Measurements from ENCODE around the gene NFIA. TPM values are rescaled to one million over a fixed set of nuclear protein-coding genes. Genes with fewer than 3 reads are reported as not detected.

The NFIA gene
- polyA plus RNA-seq, 1 donor (not counting 4 experiments of a cell fraction or from before 2014, with no cell fraction given) = 14.7 TPM

- H3K9me3 ChIP-seq (ENCODE audit: control insufficient read depth, low read depth, low read length) = no peaks in the 10 kb centered on the region
- H2AFZ ChIP-seq (ENCODE audit: control insufficient read depth, low read length) = no peak overlapping the region
- TF ChIP-seq EZH2 (IDR thresholded peaks at IDR 0.05; ENCODE audit: low read length) (no peak), CTCF (optimal IDR thresholded peaks at IDR 0.05 in 1 of 3, IDR thresholded peaks at IDR 0.05 in 1 of 3, conservative IDR thresholded peaks at IDR 0.05 in 1 of 3; ENCODE audit: extremely low read depth in 1 of 3, insufficient read depth in 2 of 3, low read length in 3 of 3) (no peak)
- H3K4me3 ChIP-seq (ENCODE audit: control insufficient read depth in 2 of 3, extremely low read depth in 1 of 3, insufficient read depth in 2 of 3, low read depth in 1 of 3, low read length in 3 of 3) = no peak overlapping the region
- FAIRE-seq = no peak
- no peaks in the 10 kb centered on the region for H4K20me1 ChIP-seq (ENCODE audit: control insufficient read depth, extremely low read depth, insufficient read depth, low read length)
- peak overlapping the region; percentile 62 for H3K27ac ChIP-seq (ENCODE audit: control insufficient read depth, insufficient read depth, low read length)
- no peaks in the 10 kb centered on the region for H3K27me3 ChIP-seq (ENCODE audit: control insufficient read depth, extremely low read depth, insufficient read depth, low read length)
- H3K9me1 ChIP-seq (ENCODE audit: control insufficient read depth, extremely low read depth, insufficient read depth, low read length) = no peaks in the 10 kb centered on the region
- peak overlapping the region; percentile 48 for H3K9ac ChIP-seq (ENCODE audit: control insufficient read depth, extremely low read depth, insufficient read depth, low read length)
- peaks cover 0 to 1% of the 10 kb centered on the region in 2 experiments for H3K36me3 ChIP-seq (ENCODE audit: control insufficient read depth in 2 of 2, extremely low read depth in 1 of 2, insufficient read depth in 2 of 2, low read length in 2 of 2)
- dilution Hi-C loops (cut with MboI; ENCODE audit: extremely low pct_ligation_motif_present, low sequenced_read_pairs) = no loop called here
- peak overlapping the region; percentile 60 for H3K4me2 ChIP-seq (ENCODE audit: control insufficient read depth, extremely low read depth, insufficient read depth, low read depth, low read length)
- H3K4me1 ChIP-seq (ENCODE audit: control insufficient read depth, extremely low read depth, insufficient read depth, low read length) = peaks cover 37% of the 10 kb centered on the region
- no peak for DNase-seq (ENCODE audit: low read depth, low spot score)
- H3K79me2 ChIP-seq (ENCODE audit: control insufficient read depth, insufficient read depth, low read length) = no peaks in the 10 kb centered on the region
Measured at GRCh38 chr1:61452176-61453035, 370.0 kb downstream of the NFIA start.

GRCh38 chr1:61453111-61453961 lies 371.0 kb downstream of the NFIA start:
- FAIRE-seq (peak; percentile 86), DNase-seq (ENCODE audit: low read depth, low spot score) (peak; percentile 67)
- dilution Hi-C loops (cut with MboI; ENCODE audit: extremely low pct_ligation_motif_present, low sequenced_read_pairs) = no loop called here
- no peaks in the 10 kb centered on the region for H3K79me2 ChIP-seq (ENCODE audit: control insufficient read depth, insufficient read depth, low read length)
- no peaks in the 10 kb centered on the region for H3K27me3 ChIP-seq (ENCODE audit: control insufficient read depth, extremely low read depth, insufficient read depth, low read length)
- H3K4me3 ChIP-seq (ENCODE audit: control insufficient read depth in 2 of 3, extremely low read depth in 1 of 3, insufficient read depth in 2 of 3, low read depth in 1 of 3, low read length in 3 of 3) = peak overlapping the region in 1 of 3 experiments; percentile 28
- H4K20me1 ChIP-seq (ENCODE audit: control insufficient read depth, extremely low read depth, insufficient read depth, low read length) = no peaks in the 10 kb centered on the region
- H3K4me1 ChIP-seq (ENCODE audit: control insufficient read depth, extremely low read depth, insufficient read depth, low read length) = peaks cover 37% of the 10 kb centered on the region
- H3K27ac ChIP-seq (ENCODE audit: control insufficient read depth, insufficient read depth, low read length) = peak overlapping the region; percentile 62
- H3K9me3 ChIP-seq (ENCODE audit: control insufficient read depth, low read depth, low read length) = no peaks in the 10 kb centered on the region
- H2AFZ ChIP-seq (ENCODE audit: control insufficient read depth, low read length) = peak overlapping the region; percentile 70
- TF ChIP-seq CTCF (optimal IDR thresholded peaks at IDR 0.05 in 1 of 3, IDR thresholded peaks at IDR 0.05 in 1 of 3, conservative IDR thresholded peaks at IDR 0.05 in 1 of 3; ENCODE audit: extremely low read depth in 1 of 3, insufficient read depth in 2 of 3, low read length in 3 of 3) = peak; percentile 78 to 83 (median 81)
- no peak for TF ChIP-seq EZH2 (IDR thresholded peaks at IDR 0.05; ENCODE audit: low read length)
- H3K36me3 ChIP-seq (ENCODE audit: control insufficient read depth in 2 of 2, extremely low read depth in 1 of 2, insufficient read depth in 2 of 2, low read length in 2 of 2) = peaks cover 0 to 1% of the 10 kb centered on the region in 2 experiments
- peak overlapping the region; percentile 48 for H3K9ac ChIP-seq (ENCODE audit: control insufficient read depth, extremely low read depth, insufficient read depth, low read length)
- H3K9me1 ChIP-seq (ENCODE audit: control insufficient read depth, extremely low read depth, insufficient read depth, low read length) = no peaks in the 10 kb centered on the region
- peak overlapping the region; percentile 60 for H3K4me2 ChIP-seq (ENCODE audit: control insufficient read depth, extremely low read depth, insufficient read depth, low read depth, low read length)
